Mucosa of gallbladder (tissue), 1 donor: Measurements from ENCODE around the gene OGG1. TPM values are rescaled to one million over a fixed set of nuclear protein-coding genes. Genes with fewer than 3 reads are reported as not detected.
"Not testable (repeated sequence)": the region's sequence is repeated elsewhere in the genome, so short reads cannot be mapped to it uniquely, and the experiment has no call there.

ENCODE experiments used
- DNase-seq: peaks from one replicate; pipeline ENCODE4 v3.0.0-alpha.2; 2020; ENCODE audit warnings: low spot score
- total RNA-seq: library from RNA; stranded (reverse); gene quantifications from one replicate; pipeline ENCODE4 v1.2.1, GENCODE V29; 2021
- donor health status: DM: no; HTN: no; CAD: no.

Gene OGG1
- total RNA-seq, 1 donor from 2014 or later, result 37.6 TPM

- DNase-seq, result no peak
These were observed 16.1 kb downstream of the OGG1 start for GRCh38 chr3:9765865-9766264.

- no peak for DNase-seq
These were observed 17.7 kb downstream of the OGG1 start for GRCh38 chr3:9767418-9767817.

GRCh38 chr3:9768141-9768775 is 18.5 kb downstream of the OGG1 start:
- no peak for DNase-seq

DNA sequence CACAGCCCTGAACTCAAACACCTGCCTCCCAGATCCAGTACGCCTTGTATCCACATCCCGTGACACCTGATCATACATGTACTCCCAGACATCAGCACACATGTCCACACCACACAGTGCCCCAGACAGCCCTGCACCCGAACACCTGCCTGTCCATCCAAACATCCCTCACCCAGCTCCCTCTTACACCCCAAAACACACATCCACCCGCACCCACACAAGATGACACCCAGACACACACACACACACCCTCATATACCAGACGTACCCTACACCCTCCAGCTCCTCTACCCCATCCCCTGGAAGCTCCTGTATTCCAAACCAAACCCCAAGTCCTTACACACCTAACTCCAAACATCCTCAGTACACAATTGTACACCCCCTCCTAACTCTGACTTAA is 19.3 kb downstream of the OGG1 start:
- DNase-seq, result no peak

DNA sequence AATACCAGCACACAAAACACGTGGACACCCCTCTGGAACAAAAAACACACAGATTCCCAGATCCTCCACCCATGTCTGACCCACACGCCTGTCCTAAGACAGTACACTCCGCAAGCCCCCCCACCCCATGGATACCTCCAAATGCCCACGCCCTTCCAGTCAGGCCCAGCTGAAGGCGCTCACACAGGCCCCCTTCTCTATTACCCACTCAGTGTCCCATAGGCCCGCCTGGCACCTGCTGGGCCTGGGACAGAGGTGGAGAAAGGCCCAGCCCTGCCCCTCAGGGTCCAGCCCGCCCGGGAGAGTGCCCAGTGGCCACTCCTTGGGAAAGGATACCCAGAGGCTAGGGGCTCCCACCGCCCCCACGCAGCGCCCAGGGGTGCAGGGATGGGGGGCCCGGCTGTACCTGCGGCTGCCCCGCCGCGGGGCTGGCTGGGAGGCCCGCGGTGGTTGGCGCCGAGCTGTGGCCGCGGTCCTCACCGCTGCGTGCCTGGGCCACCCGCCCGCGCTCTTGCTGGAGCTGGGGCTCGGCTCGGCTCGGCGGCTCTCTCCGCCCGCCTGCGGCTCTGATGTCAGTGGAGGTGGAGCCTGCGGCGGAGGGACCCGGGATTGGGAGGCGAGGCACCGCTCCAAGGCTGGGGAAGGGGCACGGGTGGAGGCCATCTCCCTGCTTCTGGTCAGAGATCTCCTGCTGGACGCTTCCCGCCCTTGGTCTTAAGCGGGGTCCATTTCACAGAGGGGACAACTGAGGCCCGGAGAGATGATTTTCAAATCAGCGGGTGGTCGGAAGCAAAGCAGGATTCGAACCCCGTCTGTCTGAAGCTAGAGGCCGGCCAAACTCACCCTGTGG is 19.9 kb downstream of the OGG1 start, which contains the start of gene CAMK1:
Gene CAMK1 (minus strand): TSS at position 522 of the 850 bp plus-strand sequence. CDS start 2,198 bp downstream, outside the sequence.
- peak; percentile 82 for DNase-seq

GRCh38 chr3:9770276-9770812 is 20.6 kb downstream of the OGG1 start:
- peak; percentile 89 for DNase-seq

DNA sequence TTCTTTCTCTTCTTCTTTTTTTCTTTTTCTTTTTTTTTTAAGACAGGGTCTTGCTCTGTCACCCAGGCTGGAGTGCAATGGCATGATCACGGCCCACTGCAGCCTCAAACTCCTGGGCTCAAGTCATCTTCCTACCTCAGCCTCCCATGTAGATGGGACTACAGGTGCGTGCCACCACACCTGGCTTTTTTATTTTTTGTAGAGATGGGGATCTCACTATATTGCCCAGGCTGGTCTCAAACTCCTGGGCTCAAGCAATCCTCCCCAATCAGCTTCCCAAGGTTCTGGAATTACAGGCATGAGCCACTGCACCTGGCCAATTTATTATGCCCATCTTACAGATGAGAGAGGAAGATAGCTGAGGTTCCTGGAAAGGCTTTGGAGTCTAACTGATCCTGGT is 21.3 kb downstream of the OGG1 start:
- DNase-seq, result not testable (repeated sequence)

DNA sequence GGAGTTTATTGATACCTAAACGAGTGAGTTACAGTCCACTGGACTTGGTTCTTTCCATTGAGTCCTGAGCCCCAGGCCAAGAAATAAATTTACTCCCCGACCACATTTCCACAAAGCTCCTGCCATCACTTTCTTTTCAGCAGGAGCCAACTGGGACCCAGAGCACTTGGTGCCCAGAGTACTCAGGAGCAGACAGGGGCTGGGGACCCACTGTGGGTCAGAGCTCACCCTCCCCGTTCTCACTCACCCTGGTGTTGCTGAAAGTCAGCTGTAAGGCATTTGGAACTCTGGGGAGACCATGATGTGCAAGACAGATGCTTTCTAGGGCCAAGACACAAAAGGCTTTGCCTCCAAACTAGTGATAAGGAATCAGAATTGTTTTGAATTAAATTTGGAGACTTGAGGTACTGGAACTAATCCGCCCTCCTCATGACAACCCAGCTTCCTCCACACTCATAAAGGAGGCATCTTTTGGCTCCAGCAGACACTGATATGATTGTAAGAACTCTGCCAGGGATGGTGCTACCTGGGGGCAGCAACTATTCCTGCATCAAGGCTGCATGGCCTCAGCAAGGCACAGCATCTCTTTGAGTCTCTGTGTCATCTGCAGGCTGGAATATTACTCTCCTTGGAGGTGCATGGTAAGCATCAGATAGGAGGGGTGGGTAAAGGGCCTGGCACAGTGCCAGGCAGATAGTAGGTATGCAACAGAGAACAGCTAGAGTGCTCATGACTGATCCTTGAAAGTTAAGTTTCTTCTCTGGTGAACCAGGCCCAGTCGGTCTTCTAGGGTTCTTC is 27.3 kb downstream of the OGG1 start:
- DNase-seq, result no peak

- DNase-seq, result no peak
These were observed 27.9 kb downstream of the OGG1 start for GRCh38 chr3:9777694-9778021.

DNA sequence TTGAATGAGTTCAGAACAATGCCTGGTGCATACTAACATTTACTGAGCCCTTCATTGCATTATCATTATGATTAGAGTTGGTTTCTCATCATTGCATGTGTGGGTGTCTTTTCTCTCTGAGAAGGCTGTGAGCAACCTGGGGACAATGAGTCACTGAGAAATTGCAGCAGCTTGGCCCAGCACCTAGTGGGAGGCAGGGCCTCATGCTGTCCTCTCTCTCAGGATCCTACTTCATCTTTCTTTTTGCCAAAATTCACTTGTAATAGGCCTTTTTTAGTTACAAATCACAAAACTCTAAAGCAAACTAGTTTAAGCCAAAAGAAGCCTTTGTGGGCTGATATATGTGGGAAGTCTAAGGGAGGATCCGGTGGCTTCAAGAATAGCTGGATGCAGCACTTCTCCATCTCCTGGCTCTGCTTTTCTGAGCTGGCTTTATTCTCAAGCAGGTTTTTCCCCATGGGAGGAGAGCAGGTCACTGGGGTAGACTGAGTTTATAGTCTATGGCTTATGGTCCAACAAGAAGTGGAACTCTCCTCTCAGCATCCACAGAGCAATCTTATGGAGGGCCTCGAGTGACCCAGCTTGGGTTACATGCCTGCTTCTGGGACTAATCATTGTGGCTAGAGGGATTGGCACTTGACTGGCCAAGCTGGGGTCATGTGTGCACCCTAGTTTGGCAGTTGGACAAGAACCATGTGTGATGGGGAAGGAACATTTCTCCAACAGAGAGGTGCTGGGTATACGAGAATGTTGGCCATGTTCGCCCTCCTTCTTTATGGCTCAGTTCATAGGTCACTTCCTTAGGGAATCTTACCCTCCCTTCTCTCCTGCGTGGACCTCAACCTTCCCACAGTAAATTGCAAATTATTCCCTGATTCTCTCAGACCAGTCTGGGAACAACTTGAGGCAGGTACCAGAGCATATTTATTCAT is 28.7 kb downstream of the OGG1 start:
- DNase-seq, result no peak

- DNase-seq, result no peak
These were observed 29.4 kb downstream of the OGG1 start for GRCh38 chr3:9779075-9779593.

DNA sequence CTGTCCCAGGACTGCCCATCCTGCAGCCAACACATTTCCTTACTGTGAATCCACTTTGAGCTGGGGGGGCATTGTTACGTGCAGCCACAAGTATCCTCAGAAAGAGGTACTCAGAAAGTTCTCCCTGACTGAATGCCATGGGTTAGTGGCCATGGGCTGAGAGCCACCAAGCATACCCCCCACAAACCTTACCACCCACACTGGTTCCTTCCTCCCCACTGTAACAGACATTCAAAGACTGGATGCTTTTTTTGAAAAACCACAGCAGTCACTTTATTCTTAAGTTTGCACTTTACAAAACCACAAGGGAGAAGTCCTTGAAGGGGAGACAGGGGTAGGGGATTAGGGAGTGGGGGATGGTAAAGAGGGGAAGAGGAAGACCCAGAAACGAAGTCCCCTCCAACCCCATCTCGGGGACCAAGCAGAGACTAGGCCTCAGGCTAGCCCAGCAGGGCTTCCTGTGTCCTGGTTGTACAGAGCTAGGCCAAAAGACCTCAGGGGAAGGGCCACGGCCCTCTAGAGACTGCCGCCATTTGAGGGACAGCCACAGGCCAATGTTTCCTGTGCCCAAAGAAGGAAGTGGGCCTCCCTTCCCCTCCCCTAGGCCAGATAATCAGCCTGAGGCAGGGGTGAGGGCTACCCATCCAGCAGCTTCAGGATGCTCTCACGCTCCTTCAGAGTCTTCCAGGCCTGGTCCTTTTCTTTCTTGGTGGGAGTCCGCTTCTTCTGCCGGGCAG is 30.1 kb downstream of the OGG1 start:
- DNase-seq, result peak; percentile 30

DNA sequence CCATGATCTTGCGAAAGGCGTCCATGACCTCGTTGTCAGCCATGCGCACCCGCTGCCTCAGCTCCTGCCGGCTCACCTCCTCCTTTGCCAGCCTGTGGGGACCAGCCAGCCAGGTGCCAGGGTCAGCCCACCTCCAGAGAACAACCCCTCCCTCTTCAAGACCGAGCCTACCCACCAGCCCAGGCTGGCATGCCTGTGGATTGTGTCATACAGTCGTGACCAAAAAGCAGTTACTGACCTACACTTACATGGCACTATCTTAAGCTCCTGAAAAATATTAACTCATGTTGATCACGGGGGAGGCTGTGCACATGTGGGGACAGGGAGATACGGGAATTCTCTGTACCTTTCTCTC is 30.7 kb downstream of the OGG1 start:
- no peak for DNase-seq

DNA sequence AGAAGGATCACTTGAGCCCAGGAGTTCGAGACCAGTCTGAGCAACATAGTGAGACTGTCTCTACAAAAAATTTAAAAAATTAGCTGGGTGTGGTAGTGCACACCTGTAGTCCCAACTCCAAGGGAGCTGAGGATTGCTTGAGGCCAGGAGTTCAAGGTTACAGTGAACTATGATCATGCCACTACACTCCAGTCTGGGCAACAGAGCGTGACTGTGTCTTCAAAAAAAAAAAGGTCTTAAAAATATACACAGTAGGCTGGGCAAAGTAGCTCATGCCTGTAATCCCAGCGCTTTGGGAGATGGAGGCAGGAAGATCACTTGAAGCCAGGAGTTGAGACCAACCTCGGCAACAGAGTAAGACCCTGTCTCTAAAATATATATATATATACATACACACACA is 31.2 kb downstream of the OGG1 start:
- DNase-seq, result no peak

GRCh38 chr3:9781551-9781950 is 31.8 kb downstream of the OGG1 start:
- DNase-seq, result no peak

DNA sequence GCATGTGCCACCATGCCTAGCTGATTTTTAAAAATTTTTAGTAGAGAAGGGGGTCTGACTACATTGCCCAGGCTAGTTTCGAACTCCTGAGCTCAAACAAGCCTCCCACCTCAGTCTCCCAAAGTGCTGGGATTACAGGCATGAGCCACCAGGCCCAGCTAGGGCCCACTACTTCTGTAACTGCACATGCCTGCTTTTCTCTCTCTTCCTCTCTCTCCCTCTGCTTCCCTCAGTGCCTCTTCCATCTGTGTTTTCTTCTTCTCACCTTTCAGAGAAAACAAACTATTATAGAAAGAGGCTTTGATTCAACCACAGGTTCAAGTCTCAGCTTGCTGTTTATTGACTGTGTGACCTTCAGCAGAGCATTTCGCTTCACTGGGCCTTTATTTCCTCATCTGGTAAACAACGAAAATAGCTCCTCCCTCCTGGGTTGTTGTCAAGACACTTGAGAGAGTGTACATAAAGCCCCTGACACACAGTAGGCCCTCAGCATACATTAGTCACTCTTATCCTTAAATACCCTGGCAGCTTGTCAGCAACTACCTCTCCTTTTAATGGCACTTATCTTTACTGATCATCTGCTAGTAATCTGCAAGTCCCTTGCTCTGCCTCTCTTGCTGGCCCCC is 32.3 kb downstream of the OGG1 start:
- DNase-seq, result no peak

GRCh38 chr3:9782770-9783169 is 33.0 kb downstream of the OGG1 start:
- DNase-seq, result no peak

DNA sequence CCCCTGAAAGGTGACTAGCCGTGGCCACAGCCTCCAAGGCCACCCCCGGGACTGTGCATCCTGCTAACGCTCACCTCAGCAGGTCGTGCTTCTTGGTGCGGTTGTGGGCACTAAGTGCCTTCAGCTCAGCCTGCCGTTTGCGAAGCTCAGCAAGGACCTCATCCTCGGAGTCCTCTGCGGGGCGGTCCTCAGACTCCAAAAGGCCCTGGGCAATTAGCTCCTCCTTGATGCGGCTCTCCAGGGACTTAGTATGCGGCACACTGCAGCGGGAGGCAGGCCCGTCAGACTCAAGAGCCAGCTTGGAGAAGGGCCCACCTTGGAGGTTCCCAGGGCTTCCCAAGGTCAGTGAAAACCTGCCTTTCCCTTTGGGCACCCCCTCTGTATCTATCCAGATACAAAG is 34.2 kb downstream of the OGG1 start:
- DNase-seq, result no peak

DNA sequence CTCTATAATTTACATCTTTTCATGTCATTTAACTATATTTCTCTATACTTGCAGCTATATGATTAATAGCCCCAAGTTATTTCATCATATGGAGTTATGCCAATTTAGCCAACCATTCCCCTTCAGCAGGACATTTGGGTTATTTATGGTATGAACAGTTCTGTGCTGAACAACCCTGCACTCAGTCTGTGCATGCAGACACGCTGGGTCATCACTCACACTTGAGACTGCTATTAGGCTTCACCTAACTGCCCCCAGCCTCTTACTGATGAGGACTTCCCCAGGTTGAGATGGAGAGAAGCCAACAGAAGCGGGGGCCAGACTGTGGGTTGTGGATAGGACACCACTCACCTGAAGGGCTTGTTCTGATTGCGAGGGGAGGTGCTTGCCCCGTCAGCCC is 35.2 kb downstream of the OGG1 start:
- DNase-seq, result no peak

- DNase-seq, result no peak
These were observed 35.9 kb downstream of the OGG1 start for GRCh38 chr3:9785602-9786001.
